GM12878 (cell line): ENCODE measurements around the gene HOOK2. TPM values are rescaled to one million over a fixed set of nuclear protein-coding genes. Genes with fewer than 3 reads are reported as not detected.

Experiments used
- ATF7 ChIP-seq: fragments of 450-650 bp; IDR thresholded peaks from 2 replicates; pipeline ENCODE4 v1.6.1; 2016; ENCODE audit warnings: low read depth, mild to moderate bottlenecking
- CBFB ChIP-seq: IDR thresholded peaks from 2 replicates; pipeline ENCODE4 v1.6.1; 2016; ENCODE audit warnings: antibody characterized with exemption, low read depth
- FOS ChIP-seq: IDR thresholded peaks from 3 replicates; pipeline ENCODE4 v1.6.1; 2011; ENCODE audit warnings: borderline replicate concordance; ENCODE audit not compliant: insufficient read length; ENCODE audit errors: extremely low read depth
- HDAC6 ChIP-seq: fragments of 200-600 bp; sonication (generic); IDR thresholded peaks from one replicate; pipeline ENCODE4 v1.8.0; 2017; ENCODE audit warnings: antibody characterized with exemption; ENCODE audit not compliant: unreplicated experiment
- KLF5 ChIP-seq: fragments of 450-650 bp; IDR thresholded peaks from 2 replicates; pipeline ENCODE4 v1.6.1; 2014; ENCODE audit warnings: mild to moderate bottlenecking; ENCODE audit not compliant: partially characterized antibody
- MEF2A ChIP-seq: IDR thresholded peaks from 2 replicates; pipeline ENCODE4 v1.6.1; 2011; ENCODE audit warnings: low read depth, mild to moderate bottlenecking, low read length, moderate library complexity; ENCODE audit not compliant: insufficient read depth
- MEF2B ChIP-seq: fragments of 450-650 bp; IDR thresholded peaks from 2 replicates; pipeline ENCODE4 v1.6.1; 2018; ENCODE audit warnings: mild to moderate bottlenecking, moderate library complexity; ENCODE audit not compliant: partially characterized antibody, poor library complexity, severe bottlenecking
- NRF1 ChIP-seq: conservative IDR thresholded peaks from 2 replicates; pipeline ENCODE4 v1.6.1; 2011; ENCODE audit warnings: mild to moderate bottlenecking, low read depth, low read length, improper control_type of control experiment
- PML ChIP-seq: IDR thresholded peaks from 2 replicates; pipeline ENCODE4 v1.6.1; 2012; ENCODE audit warnings: low read length, inconsistent platforms
- RELA ChIP-seq: fragments of 450-650 bp; IDR thresholded peaks from 2 replicates; pipeline ENCODE4 v1.8.0; 2014; ENCODE audit warnings: borderline replicate concordance; ENCODE audit not compliant: partially characterized antibody
- SMAD1 ChIP-seq: fragments of 450-650 bp; IDR thresholded peaks from 2 replicates; pipeline ENCODE4 v1.6.1; 2018; ENCODE audit warnings: mild to moderate bottlenecking, low read depth; ENCODE audit not compliant: partially characterized antibody
- SMAD5 ChIP-seq: IDR thresholded peaks from 2 replicates; pipeline ENCODE4 v1.6.1; 2016; ENCODE audit warnings: antibody characterized with exemption, low read depth
- SP1 ChIP-seq: IDR thresholded peaks from one replicate; pipeline ENCODE4 v1.6.1; 2011; ENCODE audit warnings: low read depth, low read length
- SREBF2 ChIP-seq: IDR thresholded peaks from 2 replicates; pipeline ENCODE4 v1.6.1; 2012; ENCODE audit warnings: mild to moderate bottlenecking, low read length
- SRF ChIP-seq, 2 experiments: IDR thresholded peaks; 2 replicates each; pipeline ENCODE4 v1.6.1; 2011; ENCODE audit warnings: low read depth in 2 of 2, low read length in 2 of 2, mild to moderate bottlenecking in 1 of 2, moderate library complexity in 1 of 2
- ZNF217 ChIP-seq: fragments of 450-650 bp; IDR thresholded peaks from 2 replicates; pipeline ENCODE4 v1.6.1; 2017; ENCODE audit warnings: antibody characterized with exemption, mild to moderate bottlenecking
- ZNF384 ChIP-seq: IDR thresholded peaks from 2 replicates; pipeline ENCODE4 v1.6.1; 2012; ENCODE audit warnings: low read depth, mild to moderate bottlenecking, low read length, improper control_type of control experiment, borderline replicate concordance
- polyA plus RNA-seq, 11 experiments: library from polyadenylated mRNA; depleted of rRNA in 4 of 11; unstranded in 6 of 11; stranded (reverse) in 5 of 11; fragments of >200 nt; fragmentation: Nextera tagmentation in 4 of 11; fragmentation: Illumina TruSeq in 1 of 11; extraction: Ambion mirVana in 4 of 11; extraction: Trizol in 1 of 11; gene quantifications; 1 replicate in 1 of 11; 2 replicates in 10 of 11; pipeline versions ENCODE4 v1.2.1 to v1.2.3, GENCODE V29; 2011 to 2016; ENCODE audit warnings: inconsistent platforms in 2 of 11, missing spikeins in 2 of 11, low read depth in 1 of 11
- total RNA-seq, 4 experiments: library from RNA; depleted of rRNA in 3 of 4; stranded (reverse); fragments of >200 nt in 3 of 4; fragmentation: Illumina TruSeq in 1 of 4; extraction: Trizol in 1 of 4; gene quantifications; 2 replicates each; pipeline versions ENCODE4 v1.2.1 to v1.2.3, GENCODE V29; 2013 to 2021
- TF ChIP-seq, protein P1 (sequence below): fragments of 450-650 bp; IDR thresholded peaks from 2 replicates; pipeline ENCODE4 v1.6.1; 2017; ENCODE audit warnings: antibody characterized with exemption, mild to moderate bottlenecking, moderate library complexity
- TF ChIP-seq, protein P2 (sequence below): IDR thresholded peaks from 2 replicates; pipeline ENCODE4 v1.6.1; 2012; ENCODE audit warnings: low read depth, low read length, improper control_type of control experiment
- TF ChIP-seq, protein P3 (sequence below): fragments of 450-650 bp; IDR thresholded peaks from 2 replicates; pipeline ENCODE4 v1.6.1; 2017; ENCODE audit warnings: mild to moderate bottlenecking, moderate library complexity

Gene HOOK2
- total and polyA plus RNA-seq, 10 of the 15 experiments (the other 5 are each of a cell fraction or from before 2014, with no cell fraction given) = 1.5 to 9.6 (median 6.2) TPM

DNA sequence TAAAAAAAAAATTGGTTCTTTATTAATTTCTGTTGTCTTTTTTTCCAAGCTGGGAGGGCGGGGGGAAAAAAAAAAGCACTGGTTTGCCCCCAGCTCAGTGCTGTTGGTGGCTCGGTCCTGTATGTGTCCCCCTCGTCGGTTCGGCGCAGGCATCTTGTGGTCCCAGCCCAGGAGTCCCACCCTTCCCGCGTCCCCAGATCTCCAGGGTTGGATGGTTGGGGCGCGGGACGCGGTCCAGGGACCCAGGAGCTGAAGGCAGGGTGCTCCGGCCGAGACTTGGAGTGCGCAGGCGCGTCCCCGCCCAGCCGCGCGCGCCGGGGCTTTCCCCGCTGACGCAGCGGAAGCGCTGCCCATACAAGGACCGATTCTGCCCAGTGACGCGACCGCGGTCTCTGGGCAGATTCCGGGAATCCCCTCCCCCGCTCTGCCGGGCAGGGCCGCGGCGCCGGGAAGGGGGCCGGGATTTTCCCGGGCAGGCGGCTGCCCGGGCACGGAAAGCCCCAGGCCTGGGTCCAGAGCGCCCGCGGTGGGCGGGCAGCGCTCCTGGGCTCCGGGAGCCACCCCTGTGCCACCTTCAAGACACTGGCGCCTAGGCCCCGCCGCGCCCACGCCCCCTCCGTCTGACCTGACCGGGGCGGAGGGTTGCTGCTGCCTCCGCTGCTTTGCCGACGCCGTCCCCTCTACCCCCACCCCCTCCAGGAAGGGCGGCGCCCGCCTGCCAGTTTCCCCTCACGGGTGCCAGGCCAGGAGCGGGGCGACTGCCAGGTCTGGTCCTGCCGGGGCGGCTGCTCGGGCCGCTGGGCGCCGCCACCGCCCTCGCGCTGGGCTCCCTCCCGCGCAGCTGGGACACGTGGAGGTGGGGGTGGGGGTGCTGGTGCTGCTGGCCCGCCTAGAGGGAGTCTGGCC, 18.2 kb upstream of the HOOK2 start (continued):
- TF ChIP-seq, protein P1, sequence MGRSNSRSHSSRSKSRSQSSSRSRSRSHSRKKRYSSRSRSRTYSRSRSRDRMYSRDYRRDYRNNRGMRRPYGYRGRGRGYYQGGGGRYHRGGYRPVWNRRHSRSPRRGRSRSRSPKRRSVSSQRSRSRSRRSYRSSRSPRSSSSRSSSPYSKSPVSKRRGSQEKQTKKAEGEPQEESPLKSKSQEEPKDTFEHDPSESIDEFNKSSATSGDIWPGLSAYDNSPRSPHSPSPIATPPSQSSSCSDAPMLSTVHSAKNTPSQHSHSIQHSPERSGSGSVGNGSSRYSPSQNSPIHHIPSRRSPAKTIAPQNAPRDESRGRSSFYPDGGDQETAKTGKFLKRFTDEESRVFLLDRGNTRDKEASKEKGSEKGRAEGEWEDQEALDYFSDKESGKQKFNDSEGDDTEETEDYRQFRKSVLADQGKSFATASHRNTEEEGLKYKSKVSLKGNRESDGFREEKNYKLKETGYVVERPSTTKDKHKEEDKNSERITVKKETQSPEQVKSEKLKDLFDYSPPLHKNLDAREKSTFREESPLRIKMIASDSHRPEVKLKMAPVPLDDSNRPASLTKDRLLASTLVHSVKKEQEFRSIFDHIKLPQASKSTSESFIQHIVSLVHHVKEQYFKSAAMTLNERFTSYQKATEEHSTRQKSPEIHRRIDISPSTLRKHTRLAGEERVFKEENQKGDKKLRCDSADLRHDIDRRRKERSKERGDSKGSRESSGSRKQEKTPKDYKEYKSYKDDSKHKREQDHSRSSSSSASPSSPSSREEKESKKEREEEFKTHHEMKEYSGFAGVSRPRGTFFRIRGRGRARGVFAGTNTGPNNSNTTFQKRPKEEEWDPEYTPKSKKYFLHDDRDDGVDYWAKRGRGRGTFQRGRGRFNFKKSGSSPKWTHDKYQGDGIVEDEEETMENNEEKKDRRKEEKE = peak; percentile 25; the same call in 1 of the 2 replicates
- TF ChIP-seq SP1 (peak; percentile 11), SRF (IDR thresholded peaks at IDR 0.05; ENCODE audit: low read depth in 2 of 2, low read length in 2 of 2) (peak; percentile 100), ZNF217 (peak; percentile 87; the same call in 1 of the 2 replicates), SMAD5 (peak; percentile 87), FOS (no peak), KLF5 (peak; percentile 90), NRF1 (peak; percentile 65), ATF7 (peak; percentile 25; the same call in 1 of the 2 replicates), ZNF384 (peak; percentile 91), SREBF2 (no peak), PML (no peak), CBFB (peak; percentile 70; the same call in 1 of the 2 replicates), RELA (peak; percentile 99), HDAC6 (no peak), MEF2A (no peak), SMAD1 (peak; percentile 74), MEF2B (peak; percentile 38)
- TF ChIP-seq, protein P2, sequence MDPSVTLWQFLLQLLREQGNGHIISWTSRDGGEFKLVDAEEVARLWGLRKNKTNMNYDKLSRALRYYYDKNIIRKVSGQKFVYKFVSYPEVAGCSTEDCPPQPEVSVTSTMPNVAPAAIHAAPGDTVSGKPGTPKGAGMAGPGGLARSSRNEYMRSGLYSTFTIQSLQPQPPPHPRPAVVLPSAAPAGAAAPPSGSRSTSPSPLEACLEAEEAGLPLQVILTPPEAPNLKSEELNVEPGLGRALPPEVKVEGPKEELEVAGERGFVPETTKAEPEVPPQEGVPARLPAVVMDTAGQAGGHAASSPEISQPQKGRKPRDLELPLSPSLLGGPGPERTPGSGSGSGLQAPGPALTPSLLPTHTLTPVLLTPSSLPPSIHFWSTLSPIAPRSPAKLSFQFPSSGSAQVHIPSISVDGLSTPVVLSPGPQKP = peak; percentile 100
- TF ChIP-seq, protein P3, sequence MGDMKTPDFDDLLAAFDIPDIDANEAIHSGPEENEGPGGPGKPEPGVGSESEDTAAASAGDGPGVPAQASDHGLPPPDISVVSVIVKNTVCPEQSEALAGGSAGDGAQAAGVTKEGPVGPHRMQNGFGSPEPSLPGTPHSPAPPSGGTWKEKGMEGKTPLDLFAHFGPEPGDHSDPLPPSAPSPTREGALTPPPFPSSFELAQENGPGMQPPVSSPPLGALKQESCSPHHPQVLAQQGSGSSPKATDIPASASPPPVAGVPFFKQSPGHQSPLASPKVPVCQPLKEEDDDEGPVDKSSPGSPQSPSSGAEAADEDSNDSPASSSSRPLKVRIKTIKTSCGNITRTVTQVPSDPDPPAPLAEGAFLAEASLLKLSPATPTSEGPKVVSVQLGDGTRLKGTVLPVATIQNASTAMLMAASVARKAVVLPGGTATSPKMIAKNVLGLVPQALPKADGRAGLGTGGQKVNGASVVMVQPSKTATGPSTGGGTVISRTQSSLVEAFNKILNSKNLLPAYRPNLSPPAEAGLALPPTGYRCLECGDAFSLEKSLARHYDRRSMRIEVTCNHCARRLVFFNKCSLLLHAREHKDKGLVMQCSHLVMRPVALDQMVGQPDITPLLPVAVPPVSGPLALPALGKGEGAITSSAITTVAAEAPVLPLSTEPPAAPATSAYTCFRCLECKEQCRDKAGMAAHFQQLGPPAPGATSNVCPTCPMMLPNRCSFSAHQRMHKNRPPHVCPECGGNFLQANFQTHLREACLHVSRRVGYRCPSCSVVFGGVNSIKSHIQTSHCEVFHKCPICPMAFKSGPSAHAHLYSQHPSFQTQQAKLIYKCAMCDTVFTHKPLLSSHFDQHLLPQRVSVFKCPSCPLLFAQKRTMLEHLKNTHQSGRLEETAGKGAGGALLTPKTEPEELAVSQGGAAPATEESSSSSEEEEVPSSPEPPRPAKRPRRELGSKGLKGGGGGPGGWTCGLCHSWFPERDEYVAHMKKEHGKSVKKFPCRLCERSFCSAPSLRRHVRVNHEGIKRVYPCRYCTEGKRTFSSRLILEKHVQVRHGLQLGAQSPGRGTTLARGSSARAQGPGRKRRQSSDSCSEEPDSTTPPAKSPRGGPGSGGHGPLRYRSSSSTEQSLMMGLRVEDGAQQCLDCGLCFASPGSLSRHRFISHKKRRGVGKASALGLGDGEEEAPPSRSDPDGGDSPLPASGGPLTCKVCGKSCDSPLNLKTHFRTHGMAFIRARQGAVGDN = peak; percentile 89
